HG03135 (cell line): ENCODE results near the gene KDM2B.
A peak's percentile ranks its signal among the peaks of the same experiment; 100 is the strongest.

Experiments
- ATAC-seq: cut with Tn5 transposase; IDR thresholded peaks from one replicate; pipeline ENCODE4 v1.9.1; 2021; ENCODE audit warnings: mild to moderate bottlenecking, moderate library complexity; ENCODE audit not compliant: unreplicated experiment

The KDM2B gene

GRCh38 chr12:121466794-121467637, 113.8 kb downstream of the KDM2B start:
- peak; percentile 82 for ATAC-seq

GRCh38 chr12:121465921-121466793, 114.7 kb downstream of the KDM2B start:
- ATAC-seq = peak; percentile 14

- ATAC-seq = no peak
Measured at GRCh38 chr12:121464331-121464730, 116.5 kb downstream of the KDM2B start.

GRCh38 chr12:121461048-121461447, 119.8 kb downstream of the KDM2B start:
- ATAC-seq = no peak

- no peak for ATAC-seq
Measured at GRCh38 chr12:121456551-121456950, 124.3 kb downstream of the KDM2B start.

GRCh38 chr12:121455766-121456420, 124.9 kb downstream of the KDM2B start:
- no peak for ATAC-seq

- ATAC-seq = no peak
Measured at GRCh38 chr12:121454921-121455320, 125.9 kb downstream of the KDM2B start.

GRCh38 chr12:121453629-121454028, 127.2 kb downstream of the KDM2B start:
- no peak for ATAC-seq

GRCh38 chr12:121452985-121453360, 127.8 kb downstream of the KDM2B start:
- no peak for ATAC-seq

GRCh38 chr12:121452340-121452984, 128.4 kb downstream of the KDM2B start:
- no peak for ATAC-seq

- no peak for ATAC-seq
Measured at GRCh38 chr12:121451961-121452339, 128.9 kb downstream of the KDM2B start.

GRCh38 chr12:121448771-121449315, 132.0 kb downstream of the KDM2B start:
- ATAC-seq = no peak

GRCh38 chr12:121446750-121447149, 134.1 kb downstream of the KDM2B start:
- no peak for ATAC-seq

GRCh38 chr12:121444842-121445202, 136.0 kb downstream of the KDM2B start:
- ATAC-seq = no peak

GRCh38 chr12:121443911-121444841, 136.6 kb downstream of the KDM2B start:
- ATAC-seq = no peak

GRCh38 chr12:121443193-121443870, 137.5 kb downstream of the KDM2B start:
- ATAC-seq = no peak

GRCh38 chr12:121442028-121442948, 138.5 kb downstream of the KDM2B start:
- no peak for ATAC-seq

- no peak for ATAC-seq
Measured at GRCh38 chr12:121441555-121441954, 139.3 kb downstream of the KDM2B start.
